ENCODE measurements around the gene TACR1. TPM values are rescaled to one million over a fixed set of nuclear protein-coding genes. Genes with fewer than 3 reads are reported as not detected.

Gene TACR1
- total RNA-seq, 2 donors from 2014 or later = 3.9 to 6.0 TPM

- Histone ChIP-seq H3K27ac (no peak overlapping the region), H3K4me3 (no peak overlapping the region), H3K9me3 (no peaks in the 10 kb centered on the region), H3K27me3 (replicated peaks; ENCODE audit: insufficient read depth) (no peaks in the 10 kb centered on the region), H3K4me1 (ENCODE audit: control insufficient read depth in 1 of 2, low read depth in 2 of 2) (no peaks in the 10 kb centered on the region), H3K36me3 (no peaks in the 10 kb centered on the region)
- ATAC-seq (ENCODE audit: insufficient number of reproducible peaks, low FRiP score, low read depth) (no peak), DNase-seq (ENCODE audit: low spot score) (no peak)
- TF ChIP-seq, protein P1, sequence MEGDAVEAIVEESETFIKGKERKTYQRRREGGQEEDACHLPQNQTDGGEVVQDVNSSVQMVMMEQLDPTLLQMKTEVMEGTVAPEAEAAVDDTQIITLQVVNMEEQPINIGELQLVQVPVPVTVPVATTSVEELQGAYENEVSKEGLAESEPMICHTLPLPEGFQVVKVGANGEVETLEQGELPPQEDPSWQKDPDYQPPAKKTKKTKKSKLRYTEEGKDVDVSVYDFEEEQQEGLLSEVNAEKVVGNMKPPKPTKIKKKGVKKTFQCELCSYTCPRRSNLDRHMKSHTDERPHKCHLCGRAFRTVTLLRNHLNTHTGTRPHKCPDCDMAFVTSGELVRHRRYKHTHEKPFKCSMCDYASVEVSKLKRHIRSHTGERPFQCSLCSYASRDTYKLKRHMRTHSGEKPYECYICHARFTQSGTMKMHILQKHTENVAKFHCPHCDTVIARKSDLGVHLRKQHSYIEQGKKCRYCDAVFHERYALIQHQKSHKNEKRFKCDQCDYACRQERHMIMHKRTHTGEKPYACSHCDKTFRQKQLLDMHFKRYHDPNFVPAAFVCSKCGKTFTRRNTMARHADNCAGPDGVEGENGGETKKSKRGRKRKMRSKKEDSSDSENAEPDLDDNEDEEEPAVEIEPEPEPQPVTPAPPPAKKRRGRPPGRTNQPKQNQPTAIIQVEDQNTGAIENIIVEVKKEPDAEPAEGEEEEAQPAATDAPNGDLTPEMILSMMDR (IDR thresholded peaks at IDR 0.05) = no peak
Observed at GRCh38 chr2:75208738-75209137, 9.4 kb upstream of the TACR1 start.

GRCh38 chr2:75204833-75205232, 5.5 kb upstream of the TACR1 start:
- Histone ChIP-seq H3K4me3 (no peak overlapping the region), H3K27me3 (replicated peaks; ENCODE audit: insufficient read depth) (no peaks in the 10 kb centered on the region), H3K4me1 (ENCODE audit: control insufficient read depth in 1 of 2, low read depth in 2 of 2) (peaks cover 0 to 10% of the 10 kb centered on the region in 2 donors), H3K27ac (no peak overlapping the region), H3K9me3 (no peaks in the 10 kb centered on the region), H3K36me3 (no peaks in the 10 kb centered on the region)
- ATAC-seq (ENCODE audit: insufficient number of reproducible peaks, low FRiP score, low read depth) (no peak), DNase-seq (ENCODE audit: low spot score) (no peak)
- TF ChIP-seq, protein P1 (IDR thresholded peaks at IDR 0.05) = no peak

DNA sequence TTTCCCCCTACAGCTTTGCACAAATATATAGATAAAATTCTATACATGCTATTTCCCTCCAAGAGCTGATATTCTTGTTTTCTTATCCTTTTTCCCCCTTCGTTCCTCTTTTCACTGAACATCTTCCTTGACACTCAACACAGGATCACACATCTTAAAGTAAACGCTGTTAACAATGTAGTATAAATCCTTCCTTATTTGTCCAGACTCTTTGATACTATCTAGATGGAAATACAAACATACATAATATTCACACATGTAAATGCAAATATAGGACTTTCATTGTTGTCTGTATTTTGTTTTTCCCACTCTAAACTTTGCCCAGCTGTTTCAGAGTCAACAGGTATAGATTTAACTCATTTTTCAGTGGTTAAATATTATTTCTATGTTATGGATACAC, 3.0 kb upstream of the TACR1 start:
- TF ChIP-seq, protein P1 (IDR thresholded peaks at IDR 0.05) = no peak
- ATAC-seq (ENCODE audit: insufficient number of reproducible peaks, low FRiP score, low read depth) = no peak

GRCh38 chr2:75200140-75201096, 1.1 kb upstream of the TACR1 start:
- no peak for DNase-seq (ENCODE audit: low spot score)
- Histone ChIP-seq H3K4me1 (ENCODE audit: control insufficient read depth in 1 of 2, low read depth in 2 of 2) (peaks cover 0 to 23% of the 10 kb centered on the region in 2 donors), H3K27ac (no peak overlapping the region), H3K27me3 (replicated peaks; ENCODE audit: insufficient read depth) (no peaks in the 10 kb centered on the region), H3K4me3 (peak overlapping the region; percentile 66), H3K9me3 (no peaks in the 10 kb centered on the region), H3K36me3 (no peaks in the 10 kb centered on the region)
- TF ChIP-seq, protein P1 (IDR thresholded peaks at IDR 0.05) = no peak
- no peak for ATAC-seq (ENCODE audit: insufficient number of reproducible peaks, low FRiP score, low read depth)

More for the DNA sequence above, 3.0 kb upstream of the TACR1 start:
- Histone ChIP-seq H3K4me1 (ENCODE audit: control insufficient read depth in 1 of 2, low read depth in 2 of 2) (peaks cover 0 to 23% of the 10 kb centered on the region in 2 donors), H3K36me3 (no peaks in the 10 kb centered on the region), H3K27me3 (replicated peaks; ENCODE audit: insufficient read depth) (no peaks in the 10 kb centered on the region), H3K4me3 (no peak overlapping the region), H3K9me3 (no peaks in the 10 kb centered on the region), H3K27ac (no peak overlapping the region)
- no peak for DNase-seq (ENCODE audit: low spot score)

DNA sequence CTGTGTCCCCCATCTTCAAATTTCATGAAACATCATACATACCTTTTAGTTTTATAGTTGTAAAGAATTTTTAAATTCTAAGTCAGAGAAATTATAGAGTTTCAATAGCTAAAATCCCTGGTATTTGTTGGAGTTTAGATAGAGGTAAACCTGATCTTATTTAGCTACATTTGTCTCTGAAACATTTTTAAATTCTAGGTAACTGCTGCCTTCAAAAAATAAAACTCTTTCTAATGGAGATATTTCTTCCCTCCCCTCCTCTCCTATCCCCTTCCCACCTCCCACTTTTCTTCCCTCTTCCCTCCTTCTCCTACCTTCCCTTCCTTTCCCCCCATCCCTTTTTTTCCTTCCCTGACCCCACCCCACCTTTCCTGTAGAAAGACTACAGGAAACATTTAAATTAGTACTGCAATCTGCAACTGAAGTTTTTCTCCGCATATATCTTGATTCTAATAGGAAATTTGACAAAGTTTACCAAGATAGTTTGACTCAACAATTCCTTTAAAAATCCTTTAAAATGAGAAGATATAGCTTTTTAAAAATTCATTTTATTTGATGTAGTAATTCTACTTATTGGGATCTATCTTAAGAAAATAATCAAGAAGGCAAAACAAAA, 4.1 kb downstream of the TACR1 start:
- Histone ChIP-seq H3K27ac (no peak overlapping the region), H3K4me3 (no peak overlapping the region), H3K36me3 (no peaks in the 10 kb centered on the region), H3K4me1 (ENCODE audit: control insufficient read depth in 1 of 2, low read depth in 2 of 2) (peaks cover 0 to 17% of the 10 kb centered on the region in 2 donors), H3K9me3 (no peaks in the 10 kb centered on the region), H3K27me3 (replicated peaks; ENCODE audit: insufficient read depth) (no peaks in the 10 kb centered on the region)
- ATAC-seq (ENCODE audit: insufficient number of reproducible peaks, low FRiP score, low read depth) (no peak), DNase-seq (ENCODE audit: low spot score) (no peak)
- TF ChIP-seq, protein P1 (IDR thresholded peaks at IDR 0.05) = no peak
